LNCAP (cell line): ENCODE data around the gene CAMK1.

Source experiments
- TF ChIP-seq, protein P1 (sequence below): fragments of 450-650 bp; IDR thresholded peaks from 2 replicates; pipeline ENCODE4 v1.5.1; 2017; ENCODE audit warnings: mild to moderate bottlenecking

The CAMK1 gene

DNA sequence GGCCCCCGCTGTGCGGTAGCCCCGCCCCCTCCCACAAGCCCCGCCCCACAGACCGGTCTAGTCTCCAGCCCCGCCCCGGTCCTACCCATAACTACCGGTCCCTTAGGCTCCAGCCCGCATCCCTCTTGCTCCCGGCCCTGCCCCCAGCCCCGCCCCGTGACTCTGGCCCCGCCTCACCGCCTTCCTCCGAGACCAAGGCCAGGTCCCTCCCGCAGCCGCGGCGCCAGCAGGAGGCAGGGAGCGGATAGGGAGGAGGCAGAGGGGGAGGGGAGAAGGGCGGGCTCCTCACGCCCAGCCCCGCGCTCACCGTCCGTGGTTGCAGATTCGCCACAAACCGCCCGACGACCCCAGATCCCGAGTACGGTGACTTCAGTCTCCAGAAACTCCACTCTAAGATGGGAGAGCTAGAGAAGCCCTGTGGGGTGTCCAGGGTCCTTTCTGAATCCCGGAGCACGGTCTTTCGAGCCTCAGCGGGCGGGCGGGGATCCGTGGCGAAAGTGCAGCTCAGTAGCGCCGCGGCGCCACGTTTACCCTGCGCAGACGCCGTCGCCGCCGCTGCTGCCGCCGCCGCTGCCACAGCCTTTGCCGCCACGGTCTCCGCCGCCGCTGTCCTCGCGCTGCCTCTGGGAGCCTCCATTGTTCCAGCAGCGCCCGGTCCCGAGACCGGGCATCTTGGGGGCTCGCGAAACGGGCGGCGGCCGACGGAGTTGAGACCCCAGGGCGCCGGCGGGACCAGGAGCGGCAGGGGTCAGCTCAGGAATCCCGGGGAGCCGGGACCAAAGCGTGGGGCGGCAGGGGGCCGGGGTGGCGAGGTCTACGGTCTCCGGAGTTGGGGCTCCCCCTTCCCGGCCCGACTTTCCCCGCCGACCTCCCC lies 38.3 kb downstream of the CAMK1 start, which contains the start of gene BRPF1:
BRPF1 (plus strand) TSS at position 530 of the 874 bp plus-strand sequence. CDS start 2,406 bp downstream, outside the sequence.
- TF ChIP-seq, protein P1, sequence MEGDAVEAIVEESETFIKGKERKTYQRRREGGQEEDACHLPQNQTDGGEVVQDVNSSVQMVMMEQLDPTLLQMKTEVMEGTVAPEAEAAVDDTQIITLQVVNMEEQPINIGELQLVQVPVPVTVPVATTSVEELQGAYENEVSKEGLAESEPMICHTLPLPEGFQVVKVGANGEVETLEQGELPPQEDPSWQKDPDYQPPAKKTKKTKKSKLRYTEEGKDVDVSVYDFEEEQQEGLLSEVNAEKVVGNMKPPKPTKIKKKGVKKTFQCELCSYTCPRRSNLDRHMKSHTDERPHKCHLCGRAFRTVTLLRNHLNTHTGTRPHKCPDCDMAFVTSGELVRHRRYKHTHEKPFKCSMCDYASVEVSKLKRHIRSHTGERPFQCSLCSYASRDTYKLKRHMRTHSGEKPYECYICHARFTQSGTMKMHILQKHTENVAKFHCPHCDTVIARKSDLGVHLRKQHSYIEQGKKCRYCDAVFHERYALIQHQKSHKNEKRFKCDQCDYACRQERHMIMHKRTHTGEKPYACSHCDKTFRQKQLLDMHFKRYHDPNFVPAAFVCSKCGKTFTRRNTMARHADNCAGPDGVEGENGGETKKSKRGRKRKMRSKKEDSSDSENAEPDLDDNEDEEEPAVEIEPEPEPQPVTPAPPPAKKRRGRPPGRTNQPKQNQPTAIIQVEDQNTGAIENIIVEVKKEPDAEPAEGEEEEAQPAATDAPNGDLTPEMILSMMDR, result no peak

DNA sequence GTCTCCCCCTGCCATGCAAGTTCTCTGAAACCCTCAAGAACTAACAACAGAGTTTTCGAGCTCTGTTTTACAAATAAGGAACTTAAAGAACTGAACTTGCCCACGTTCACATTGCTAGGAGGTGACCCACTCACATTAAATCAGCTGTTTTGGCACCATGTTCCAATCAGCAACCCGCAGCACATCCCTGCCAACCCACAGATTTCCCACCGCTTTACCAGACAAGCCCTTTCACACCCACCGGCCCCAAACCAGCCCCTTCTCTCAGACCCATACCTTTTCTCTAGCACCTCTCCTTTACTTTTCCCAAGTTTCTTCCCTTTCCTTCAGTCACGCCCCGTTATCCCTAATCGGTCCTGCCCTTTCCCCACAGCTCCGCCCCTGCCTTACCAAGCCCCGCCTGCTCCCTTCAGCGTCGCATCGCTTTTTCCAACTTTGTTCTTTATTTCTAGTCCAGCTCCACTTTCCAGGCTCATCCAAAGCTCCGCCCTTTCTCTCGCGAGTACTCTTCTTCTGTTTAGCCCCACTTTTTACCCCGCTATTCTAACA lies 39.0 kb downstream of the CAMK1 start:
- TF ChIP-seq, protein P1, result no peak

DNA sequence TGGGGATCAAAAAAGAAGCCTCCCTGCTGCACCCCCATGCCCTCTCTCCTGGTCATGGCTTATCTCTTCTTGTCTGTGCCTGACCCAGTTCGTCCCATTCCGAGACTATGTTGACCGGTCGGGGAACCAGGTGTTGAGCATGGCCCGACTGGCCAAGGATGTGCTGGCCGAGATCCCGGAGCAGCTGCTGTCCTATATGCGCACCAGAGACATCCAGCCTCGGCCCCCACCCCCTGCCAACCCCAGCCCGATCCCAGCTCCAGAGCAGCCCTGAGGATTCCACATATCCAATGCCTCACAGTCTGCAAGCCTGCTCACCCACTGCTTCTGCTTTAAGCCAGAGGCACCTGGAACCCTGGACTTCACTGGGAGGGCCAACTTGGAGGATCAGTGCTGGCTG lies 40.3 kb downstream of the CAMK1 start:
- TF ChIP-seq, protein P1, result no peak

DNA sequence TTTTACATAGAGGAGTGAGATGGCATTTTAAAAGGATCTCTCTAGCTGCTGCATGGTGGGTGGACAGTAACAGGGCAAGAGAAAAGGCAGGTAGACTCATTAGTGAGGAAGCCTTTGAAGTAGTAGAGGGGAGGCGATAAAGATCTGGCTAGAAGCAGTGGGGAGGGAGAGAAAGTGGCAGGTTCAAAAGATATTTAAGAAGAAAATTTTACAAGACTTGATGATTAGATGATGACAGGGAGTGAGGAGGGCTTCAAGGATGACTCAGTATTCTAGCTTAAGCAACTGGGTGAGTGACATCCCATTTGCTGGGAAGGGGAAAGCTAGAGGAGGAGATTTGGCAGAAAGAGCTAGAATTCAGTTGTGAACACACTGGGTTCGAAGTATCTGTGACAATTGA lies 42.0 kb downstream of the CAMK1 start:
- TF ChIP-seq, protein P1, result no peak

DNA sequence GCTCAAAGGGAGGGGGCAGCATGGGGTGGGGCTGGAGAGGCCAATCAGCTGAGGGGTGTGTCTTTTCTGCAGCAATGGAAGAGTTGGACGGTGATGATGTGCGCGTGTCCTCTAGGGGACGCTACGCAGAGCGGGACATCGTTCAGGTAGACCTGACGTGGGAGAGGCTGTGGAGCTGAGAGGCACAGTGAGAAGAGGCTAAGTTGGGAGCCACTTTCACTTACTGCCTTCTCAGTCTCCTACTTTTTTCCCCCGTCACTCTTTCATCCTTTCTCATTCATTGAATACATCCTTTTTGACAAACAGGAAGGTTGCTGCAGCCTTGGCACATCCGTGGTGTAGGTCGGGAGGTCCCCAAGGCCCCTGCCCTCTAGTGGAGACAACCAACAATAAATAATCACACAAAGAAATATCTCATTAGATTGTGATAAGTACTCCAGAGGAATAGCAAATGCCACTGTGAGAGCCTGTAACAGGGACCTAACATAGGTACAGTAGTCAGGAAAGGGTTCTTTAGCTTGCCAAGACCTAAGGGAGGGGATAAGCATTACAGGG lies 42.6 kb downstream of the CAMK1 start:
- TF ChIP-seq, protein P1, result peak; percentile 40; the same call in 1 of the 2 replicates

DNA sequence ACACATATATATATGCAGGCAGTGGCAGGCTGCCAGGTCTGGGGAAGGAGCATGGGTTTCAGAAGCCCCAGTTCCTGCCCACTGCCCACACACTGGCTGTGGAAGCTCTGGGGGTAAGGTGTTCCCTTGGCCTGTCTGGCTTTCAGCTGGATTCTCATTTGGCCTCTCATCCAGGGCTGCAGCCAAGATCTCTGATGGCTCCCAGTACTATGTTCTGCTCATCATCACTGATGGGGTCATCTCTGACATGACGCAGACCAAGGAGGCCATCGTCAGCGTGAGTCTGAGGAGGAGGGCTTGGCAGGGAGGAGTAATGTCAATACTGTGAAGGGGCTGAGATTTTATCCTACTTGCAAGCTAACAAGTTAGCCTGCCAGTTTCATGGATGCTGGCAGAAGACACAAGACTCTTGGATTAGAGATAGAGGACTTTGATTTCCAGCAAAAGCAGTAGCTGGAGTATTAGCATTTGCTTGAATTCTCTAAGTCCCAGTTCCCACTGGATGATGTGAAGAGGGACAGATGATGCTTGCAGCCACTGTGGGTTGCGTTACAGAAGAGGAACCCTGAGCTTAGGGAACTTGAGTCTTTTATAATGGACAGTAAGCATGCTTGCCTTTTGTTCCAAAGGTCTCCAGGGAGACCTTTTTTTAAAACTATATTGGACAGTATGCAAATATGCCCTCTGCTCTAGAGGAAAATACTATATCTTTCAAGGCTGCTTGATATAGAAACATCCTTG lies 43.8 kb downstream of the CAMK1 start:
- TF ChIP-seq, protein P1, result no peak

DNA sequence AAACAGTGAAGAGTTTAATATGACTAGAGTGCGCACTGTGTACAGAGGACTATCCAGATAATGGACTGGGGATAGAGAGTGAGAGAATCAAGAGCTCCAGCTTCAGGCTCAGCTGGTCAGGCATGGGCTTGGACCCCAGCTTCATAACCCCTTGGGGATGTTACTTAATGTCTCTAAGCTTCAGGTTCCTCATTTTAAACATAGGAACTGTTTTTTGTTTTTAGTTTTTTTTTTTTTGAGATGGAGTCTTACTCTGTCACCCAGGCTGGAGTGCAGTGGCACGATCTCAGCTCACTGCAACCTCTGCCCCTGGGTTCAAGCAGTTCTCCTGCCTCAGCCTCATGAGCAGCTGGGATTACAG lies 48.1 kb downstream of the CAMK1 start:
- TF ChIP-seq, protein P1, result no peak
